ENCODE data around the gene VPS13A.
"Not testable (repeated sequence)": the region's sequence is repeated elsewhere in the genome, so short reads cannot be mapped to it uniquely, and the experiment has no call there.

Gene VPS13A

GRCh38 chr9:77188242-77188641 is 10.9 kb downstream of the VPS13A start:
- no peak for DNase-seq

GRCh38 chr9:77194423-77194822 is 17.1 kb downstream of the VPS13A start:
- DNase-seq, result no peak

- DNase-seq, result no peak
Observed at GRCh38 chr9:77210116-77210515, 32.8 kb downstream of the VPS13A start.

GRCh38 chr9:77211561-77211960 is 34.2 kb downstream of the VPS13A start:
- DNase-seq, result no peak

- no peak for DNase-seq
Observed at GRCh38 chr9:77212801-77213200, 35.5 kb downstream of the VPS13A start.

- no peak for DNase-seq
Observed at GRCh38 chr9:77215874-77216273, 38.5 kb downstream of the VPS13A start.

GRCh38 chr9:77218612-77219011 is 41.3 kb downstream of the VPS13A start:
- DNase-seq, result no peak

GRCh38 chr9:77221431-77221830 is 44.1 kb downstream of the VPS13A start:
- DNase-seq, result no peak

GRCh38 chr9:77224746-77225312 is 47.5 kb downstream of the VPS13A start:
- DNase-seq, result peak in 1 of 2 donors; percentile 3

GRCh38 chr9:77236693-77237092 is 59.4 kb downstream of the VPS13A start:
- DNase-seq, result no peak

- no peak for DNase-seq
Observed at GRCh38 chr9:77237896-77238295, 60.6 kb downstream of the VPS13A start.

- DNase-seq, result no peak
Observed at GRCh38 chr9:77251050-77251449, 73.7 kb downstream of the VPS13A start.

GRCh38 chr9:77257275-77257674 is 79.9 kb downstream of the VPS13A start:
- no peak for DNase-seq

- DNase-seq, result no peak
Observed at GRCh38 chr9:77261605-77262004, 84.3 kb downstream of the VPS13A start.

GRCh38 chr9:77267762-77268161 is 90.4 kb downstream of the VPS13A start:
- DNase-seq, result not testable (repeated sequence)

GRCh38 chr9:77271023-77271690 is 93.8 kb downstream of the VPS13A start:
- DNase-seq, result no peak

GRCh38 chr9:77276799-77277198 is 99.5 kb downstream of the VPS13A start:
- no peak for DNase-seq

GRCh38 chr9:77277719-77278118 is 100.4 kb downstream of the VPS13A start:
- no peak for DNase-seq

GRCh38 chr9:77283991-77284390 is 106.7 kb downstream of the VPS13A start:
- DNase-seq, result no peak

- no peak for DNase-seq
Observed at GRCh38 chr9:77284616-77285015, 107.3 kb downstream of the VPS13A start.

- DNase-seq, result no peak
Observed at GRCh38 chr9:77290373-77290772, 113.0 kb downstream of the VPS13A start.

GRCh38 chr9:77291714-77292113 is 114.4 kb downstream of the VPS13A start:
- DNase-seq, result no peak

GRCh38 chr9:77293949-77294348 is 116.6 kb downstream of the VPS13A start:
- no peak for DNase-seq

GRCh38 chr9:77304543-77304942 is 127.2 kb downstream of the VPS13A start:
- DNase-seq, result no peak

Measured in inflammatory macrophage (primary cell).